ENCODE measurements around the gene LRG1.
"Not testable (repeated sequence)": the region's sequence is repeated elsewhere in the genome, so short reads cannot be mapped to it uniquely, and the experiment has no call there.

The LRG1 gene

GRCh38 chr19:4550018-4550417 is 10.2 kb upstream of the LRG1 start:
- DNase-seq, result no peak

GRCh38 chr19:4548238-4548584 is 8.4 kb upstream of the LRG1 start:
- DNase-seq, result no peak

GRCh38 chr19:4547303-4548237 is 7.7 kb upstream of the LRG1 start:
- DNase-seq, result no peak

GRCh38 chr19:4543842-4544647 is 4.2 kb upstream of the LRG1 start:
- no peak for DNase-seq

- no peak for DNase-seq
Observed at GRCh38 chr19:4542896-4543841, 3.3 kb upstream of the LRG1 start.

GRCh38 chr19:4541806-4542145 is 1.9 kb upstream of the LRG1 start:
- DNase-seq, result not testable (repeated sequence)

- DNase-seq, result no peak
Observed at GRCh38 chr19:4541114-4541805, 1.4 kb upstream of the LRG1 start.

GRCh38 chr19:4539169-4539692 is 605 bp downstream of the LRG1 start:
- DNase-seq, result no peak

GRCh38 chr19:4538601-4538954 is 1.3 kb downstream of the LRG1 start:
- DNase-seq, result no peak

- no peak for DNase-seq
Observed at GRCh38 chr19:4537953-4538600, 1.8 kb downstream of the LRG1 start.

- DNase-seq, result no peak
Observed at GRCh38 chr19:4536798-4537197, 3.0 kb downstream of the LRG1 start.

GRCh38 chr19:4534836-4535658 is 4.8 kb downstream of the LRG1 start, which contains the start of gene PLIN5:
Gene PLIN5, minus strand, starts transcription at chr19:4535224. Its CDS starts 1,150 bp downstream, at chr19:4534074.
- peak; percentile 76 for DNase-seq

- DNase-seq, result no peak
Observed at GRCh38 chr19:4533835-4534424, 5.9 kb downstream of the LRG1 start.

GRCh38 chr19:4533334-4533733 is 6.5 kb downstream of the LRG1 start:
- DNase-seq, result no peak

GRCh38 chr19:4531562-4532165 is 8.2 kb downstream of the LRG1 start:
- no peak for DNase-seq

GRCh38 chr19:4529924-4530522 is 9.8 kb downstream of the LRG1 start:
- DNase-seq, result no peak

GRCh38 chr19:4528843-4529242 is 11.0 kb downstream of the LRG1 start:
- no peak for DNase-seq

- not testable (repeated sequence) for DNase-seq
Observed at GRCh38 chr19:4527377-4527776, 12.5 kb downstream of the LRG1 start.

GRCh38 chr19:4525563-4526002 is 14.3 kb downstream of the LRG1 start:
- no peak for DNase-seq

Data from NCI-H345 (cell line).